ENCODE data around the gene TNFRSF13B. TPM values are rescaled to one million over a fixed set of nuclear protein-coding genes. Genes with fewer than 3 reads are reported as not detected.
"Not testable (repeated sequence)": the region's sequence is repeated elsewhere in the genome, so short reads cannot be mapped to it uniquely, and the experiment has no call there.

Gene TNFRSF13B
- total RNA-seq, 2 experiments from 2014 or later: not detected

DNA sequence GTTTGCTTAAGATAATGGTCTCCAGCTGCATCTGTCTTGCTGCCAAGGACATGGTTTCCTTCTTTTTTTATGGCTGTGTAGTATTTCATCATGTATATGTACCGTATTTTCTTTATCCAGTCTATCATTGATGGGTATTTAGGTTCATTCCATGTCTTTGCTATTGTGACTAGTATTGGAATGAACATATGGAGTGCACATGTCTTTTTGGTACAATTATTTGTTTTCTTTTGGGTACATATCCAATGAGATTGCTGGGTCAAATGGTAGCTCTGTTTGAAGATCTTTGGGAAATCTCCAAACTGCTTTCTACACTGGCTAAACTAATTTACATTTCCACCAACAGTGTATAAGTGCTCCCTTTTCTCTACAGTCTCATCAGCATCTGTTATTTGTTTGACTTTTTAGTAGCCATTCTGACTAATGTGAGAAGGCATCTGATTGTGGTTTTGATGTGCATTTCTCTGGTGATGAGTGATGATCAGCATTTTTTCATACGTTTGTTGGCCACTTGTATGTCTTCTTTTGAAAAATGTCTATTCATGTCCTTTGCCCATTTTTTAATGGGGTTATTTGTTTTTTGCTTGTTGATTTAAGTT lies 66.2 kb downstream of the TNFRSF13B start:
- ATAC-seq (peak; percentile 21), DNase-seq (no peak)
- H3K27me3 Mint-ChIP-seq: peaks cover 30% of the 10 kb centered on the region
- CTCF ChIA-PET: no interaction called here
- no peak overlapping the region for H3K4me3 Mint-ChIP-seq
- POLR2A ChIA-PET: interaction anchor here (0.7 kb wide), 1 partner anchor 78 kb away, joined by 6 read pairs; no protein-coding TSS in a partner anchor
- H3K4me1 Mint-ChIP-seq: peaks cover 38% of the 10 kb centered on the region
- no peaks in the 10 kb centered on the region for H3K9me3 Mint-ChIP-seq (ENCODE audit: low read depth)
- H3K27ac Mint-ChIP-seq: no peak overlapping the region
- H3K36me3 Mint-ChIP-seq (ENCODE audit: low read depth): no peaks in the 10 kb centered on the region
- intact Hi-C loops (cut with DNase I, micrococcal nuclease): no loop called here

GRCh38 chr17:16903070-16903469 lies 68.8 kb downstream of the TNFRSF13B start:
- H3K9me3 Mint-ChIP-seq (ENCODE audit: low read depth); ATAC-seq: not testable (repeated sequence)
- H3K27me3 Mint-ChIP-seq: peaks cover 31% of the 10 kb centered on the region

DNA sequence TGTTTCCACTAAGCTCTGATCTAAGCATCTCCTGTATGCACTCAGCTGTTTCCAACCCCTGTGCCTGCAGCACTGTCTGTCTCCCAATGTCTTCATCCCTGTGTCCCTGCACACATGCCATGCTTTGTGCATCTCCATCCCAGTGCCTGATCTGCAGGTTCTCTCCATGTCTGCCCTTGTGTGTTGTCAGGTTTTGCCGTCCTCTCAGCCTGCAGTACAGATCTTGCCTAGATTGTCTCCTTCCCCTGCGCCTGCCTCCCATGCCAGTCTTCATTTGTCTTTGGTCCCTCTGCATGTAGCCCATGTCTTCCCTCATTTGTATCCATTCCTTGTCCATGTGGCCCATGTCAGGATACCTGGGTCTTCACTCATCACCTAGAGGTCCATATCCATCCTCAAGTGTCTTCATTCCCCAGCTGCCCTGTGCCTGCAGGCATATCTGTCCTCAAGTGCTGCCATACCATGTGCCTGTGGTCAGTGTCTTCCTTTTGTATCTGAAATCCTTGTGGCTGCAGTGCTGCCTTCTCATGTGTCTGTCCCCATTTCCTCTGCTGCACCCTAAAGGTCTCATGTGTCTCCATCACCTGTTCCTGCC lies 71.5 kb downstream of the TNFRSF13B start:
- peaks cover 3% of the 10 kb centered on the region for H3K4me1 Mint-ChIP-seq

More at GRCh38 chr17:16903070-16903469, 68.8 kb downstream of the TNFRSF13B start:
- peaks cover 19% of the 10 kb centered on the region for H3K4me1 Mint-ChIP-seq
- DNase-seq; intact Hi-C loops (cut with DNase I, micrococcal nuclease); H3K27ac Mint-ChIP-seq; CTCF ChIA-PET; H3K36me3 Mint-ChIP-seq (ENCODE audit: low read depth); H3K4me3 Mint-ChIP-seq: not testable (repeated sequence)
- POLR2A ChIA-PET: interaction anchor here (0.6 kb wide), 1 partner anchor 833 kb away, joined by 15 read pairs; no protein-coding TSS in a partner anchor

GRCh38 chr17:16897211-16897896 lies 74.6 kb downstream of the TNFRSF13B start:
- H3K27ac Mint-ChIP-seq; H3K4me3 Mint-ChIP-seq; DNase-seq; CTCF ChIA-PET; H3K9me3 Mint-ChIP-seq (ENCODE audit: low read depth); POLR2A ChIA-PET; H3K4me1 Mint-ChIP-seq; H3K36me3 Mint-ChIP-seq (ENCODE audit: low read depth); ATAC-seq; intact Hi-C loops (cut with DNase I, micrococcal nuclease): not testable (repeated sequence)
- H3K27me3 Mint-ChIP-seq: peaks cover 17% of the 10 kb centered on the region

More for the DNA sequence above, 71.5 kb downstream of the TNFRSF13B start:
- intact Hi-C loops (cut with DNase I, micrococcal nuclease): no loop called here
- H3K4me3 Mint-ChIP-seq: no peak overlapping the region
- peaks cover 29% of the 10 kb centered on the region for H3K27me3 Mint-ChIP-seq
- ChIA-PET CTCF (no interaction called here), POLR2A (no interaction called here)
- DNase-seq (no peak), ATAC-seq (no peak)
- no peaks in the 10 kb centered on the region for H3K36me3 Mint-ChIP-seq (ENCODE audit: low read depth)
- H3K27ac Mint-ChIP-seq: no peak overlapping the region
- no peaks in the 10 kb centered on the region for H3K9me3 Mint-ChIP-seq (ENCODE audit: low read depth)

DNA sequence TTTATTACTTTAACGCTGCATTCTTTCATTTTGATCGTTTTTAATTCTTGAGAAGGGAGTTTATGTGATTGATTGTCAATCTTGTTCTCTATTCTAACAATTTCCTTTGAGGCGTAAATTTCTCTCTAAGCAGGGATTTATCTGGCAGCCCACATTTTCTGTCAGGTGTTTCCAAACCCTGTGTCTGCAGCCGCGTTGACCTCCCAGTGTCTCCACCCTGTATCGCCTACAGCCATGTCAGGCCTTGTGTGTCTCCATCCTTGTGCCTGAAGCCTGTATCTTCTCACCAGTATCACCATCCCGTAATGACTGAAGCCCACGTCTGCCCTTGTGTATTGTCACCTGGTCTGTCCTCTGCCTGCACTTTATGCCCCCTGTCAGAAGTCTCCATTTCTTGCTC lies 75.7 kb downstream of the TNFRSF13B start:
- DNase-seq; H3K4me3 Mint-ChIP-seq; ATAC-seq; CTCF ChIA-PET; intact Hi-C loops (cut with DNase I, micrococcal nuclease); POLR2A ChIA-PET; H3K27ac Mint-ChIP-seq; H3K9me3 Mint-ChIP-seq (ENCODE audit: low read depth); H3K4me1 Mint-ChIP-seq; H3K36me3 Mint-ChIP-seq (ENCODE audit: low read depth): not testable (repeated sequence)
- peaks cover 12% of the 10 kb centered on the region for H3K27me3 Mint-ChIP-seq

DNA sequence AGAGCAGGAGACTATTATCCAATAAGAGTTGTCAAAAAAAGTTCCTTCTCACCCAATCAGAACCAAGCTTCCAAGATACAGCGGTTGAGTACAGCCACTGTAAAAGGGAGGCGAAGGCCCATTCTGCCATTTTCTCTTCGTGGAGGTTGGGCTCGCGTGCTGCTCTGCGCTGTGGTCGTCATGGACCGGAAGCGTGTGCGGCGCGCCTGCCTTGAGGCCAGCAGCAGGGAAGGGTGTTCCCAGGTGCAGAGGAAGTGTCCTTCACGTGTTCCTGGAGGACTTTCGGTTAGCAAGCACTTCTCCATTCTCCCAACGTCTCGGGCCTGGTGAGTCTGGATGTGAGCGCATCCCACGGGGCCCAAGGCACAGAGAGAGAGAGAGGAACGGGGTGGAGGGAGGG lies 78.4 kb downstream of the TNFRSF13B start:
- H3K27ac Mint-ChIP-seq; CTCF ChIA-PET; H3K4me1 Mint-ChIP-seq; H3K9me3 Mint-ChIP-seq (ENCODE audit: low read depth); ATAC-seq; H3K27me3 Mint-ChIP-seq; POLR2A ChIA-PET; intact Hi-C loops (cut with DNase I, micrococcal nuclease); DNase-seq; H3K36me3 Mint-ChIP-seq (ENCODE audit: low read depth); H3K4me3 Mint-ChIP-seq: not testable (repeated sequence)

DNA sequence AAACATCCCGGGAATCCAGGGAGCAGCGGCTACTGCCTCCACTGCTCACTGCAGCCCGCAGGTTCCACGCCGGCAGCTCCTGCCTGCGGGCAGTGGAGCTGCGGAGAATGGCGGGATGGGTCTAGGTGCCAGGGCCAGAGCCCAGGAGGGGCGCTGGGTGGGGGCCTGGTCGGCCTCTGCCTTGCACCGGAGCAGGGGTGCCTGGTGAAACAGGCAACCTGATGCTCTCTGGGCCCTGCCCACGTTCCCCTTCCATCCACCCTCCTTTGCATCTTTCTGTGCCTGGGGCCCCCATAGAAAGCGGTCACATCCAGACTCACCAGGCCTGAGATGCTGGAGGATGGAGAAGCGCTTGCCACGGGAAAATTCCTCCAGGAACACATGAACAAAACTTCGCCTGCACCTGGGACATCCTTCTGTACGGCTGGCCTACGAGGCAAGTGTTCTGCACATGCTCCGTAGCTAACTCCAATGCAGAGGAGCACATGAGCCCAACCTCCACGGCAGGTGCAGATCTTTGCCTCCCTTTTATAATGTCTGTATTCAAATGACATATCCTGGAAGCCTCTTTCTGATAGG lies 79.0 kb downstream of the TNFRSF13B start:
- H3K4me1 Mint-ChIP-seq; ATAC-seq; H3K27ac Mint-ChIP-seq; CTCF ChIA-PET; H3K9me3 Mint-ChIP-seq (ENCODE audit: low read depth); H3K27me3 Mint-ChIP-seq; intact Hi-C loops (cut with DNase I, micrococcal nuclease); H3K4me3 Mint-ChIP-seq; POLR2A ChIA-PET; H3K36me3 Mint-ChIP-seq (ENCODE audit: low read depth); DNase-seq: not testable (repeated sequence)

DNA sequence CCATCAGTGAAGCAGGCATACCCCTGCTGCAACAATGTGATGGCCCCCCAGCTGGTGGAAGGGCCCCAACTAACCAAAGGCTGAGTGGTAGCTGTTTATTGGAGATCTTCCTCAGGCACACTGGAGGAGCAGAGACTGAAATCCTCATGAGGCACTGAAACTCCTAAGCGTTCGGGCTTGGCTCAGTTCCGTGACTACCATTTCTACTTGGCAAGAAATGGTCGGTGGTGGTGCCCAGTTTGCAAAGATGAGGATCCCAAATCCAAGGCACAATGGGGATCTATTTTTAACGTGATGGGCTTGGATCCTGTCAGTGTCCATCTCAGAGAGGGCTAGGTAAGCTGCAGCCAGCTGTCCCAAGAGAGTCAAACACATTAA lies 82.8 kb downstream of the TNFRSF13B start:
- no peaks in the 10 kb centered on the region for H3K4me1 Mint-ChIP-seq
- CTCF ChIA-PET: interaction anchor here (0.6 kb wide), 2 partner anchors 19 to 1038 kb away, joined by 3 read pairs; no protein-coding TSS in a partner anchor

More for the DNA sequence above, 82.8 kb downstream of the TNFRSF13B start:
- H3K36me3 Mint-ChIP-seq (ENCODE audit: low read depth): no peaks in the 10 kb centered on the region
- no peak overlapping the region for H3K27ac Mint-ChIP-seq
- POLR2A ChIA-PET: no interaction called here
- no peaks in the 10 kb centered on the region for H3K27me3 Mint-ChIP-seq
- DNase-seq (no peak), ATAC-seq (no peak)
- H3K9me3 Mint-ChIP-seq (ENCODE audit: low read depth): no peaks in the 10 kb centered on the region
- intact Hi-C loops (cut with DNase I, micrococcal nuclease): no loop called here
- H3K4me3 Mint-ChIP-seq: no peak overlapping the region

Other genes with a start within 250 kb of the TNFRSF13B start
- 100 to 1,000 TPM; 131 to 179 TPM for gene MPRIP, start 70.3 kb upstream of the TNFRSF13B start, total RNA-seq
- 1 to 10 TPM; 8.3 to 9.9 TPM for gene PLD6, start 234.2 kb upstream of the TNFRSF13B start, total RNA-seq